GM18520 (cell line): ENCODE measurements around the gene ADAT3.

ENCODE experiments used
- ATAC-seq: cut with Tn5 transposase; IDR thresholded peaks from one replicate; pipeline ENCODE4 v1.9.1; 2021; ENCODE audit not compliant: unreplicated experiment

The ADAT3 gene

DNA sequence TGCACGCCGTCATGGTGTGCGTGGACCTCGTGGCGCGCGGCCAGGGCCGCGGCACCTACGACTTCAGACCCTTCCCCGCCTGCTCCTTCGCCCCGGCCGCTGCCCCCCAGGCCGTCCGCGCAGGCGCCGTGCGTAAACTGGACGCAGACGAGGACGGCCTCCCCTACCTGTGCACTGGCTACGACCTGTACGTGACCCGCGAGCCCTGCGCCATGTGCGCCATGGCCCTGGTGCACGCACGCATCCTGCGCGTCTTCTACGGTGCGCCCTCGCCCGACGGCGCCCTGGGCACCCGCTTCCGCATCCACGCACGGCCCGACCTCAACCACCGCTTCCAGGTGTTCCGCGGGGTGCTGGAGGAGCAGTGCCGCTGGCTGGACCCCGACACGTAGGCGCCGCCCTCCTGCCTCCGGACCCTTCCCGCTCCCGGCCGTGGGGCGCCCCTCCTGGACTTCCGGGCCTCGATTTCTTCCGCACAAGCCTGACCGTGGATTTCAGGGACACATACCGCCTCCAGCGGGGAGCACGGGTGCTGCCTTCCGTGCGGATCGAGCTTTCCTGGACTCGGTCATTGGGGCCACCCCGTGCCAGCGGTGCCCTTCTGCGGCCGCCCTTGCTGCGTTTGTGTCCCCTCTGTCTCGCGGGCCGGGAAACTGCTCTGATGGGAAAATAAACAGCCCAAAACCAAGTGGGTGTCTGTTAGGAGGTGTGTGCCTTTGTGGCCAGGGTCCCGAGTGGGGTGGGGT is 7.7 kb downstream of the ADAT3 start:
- ATAC-seq: no peak

DNA sequence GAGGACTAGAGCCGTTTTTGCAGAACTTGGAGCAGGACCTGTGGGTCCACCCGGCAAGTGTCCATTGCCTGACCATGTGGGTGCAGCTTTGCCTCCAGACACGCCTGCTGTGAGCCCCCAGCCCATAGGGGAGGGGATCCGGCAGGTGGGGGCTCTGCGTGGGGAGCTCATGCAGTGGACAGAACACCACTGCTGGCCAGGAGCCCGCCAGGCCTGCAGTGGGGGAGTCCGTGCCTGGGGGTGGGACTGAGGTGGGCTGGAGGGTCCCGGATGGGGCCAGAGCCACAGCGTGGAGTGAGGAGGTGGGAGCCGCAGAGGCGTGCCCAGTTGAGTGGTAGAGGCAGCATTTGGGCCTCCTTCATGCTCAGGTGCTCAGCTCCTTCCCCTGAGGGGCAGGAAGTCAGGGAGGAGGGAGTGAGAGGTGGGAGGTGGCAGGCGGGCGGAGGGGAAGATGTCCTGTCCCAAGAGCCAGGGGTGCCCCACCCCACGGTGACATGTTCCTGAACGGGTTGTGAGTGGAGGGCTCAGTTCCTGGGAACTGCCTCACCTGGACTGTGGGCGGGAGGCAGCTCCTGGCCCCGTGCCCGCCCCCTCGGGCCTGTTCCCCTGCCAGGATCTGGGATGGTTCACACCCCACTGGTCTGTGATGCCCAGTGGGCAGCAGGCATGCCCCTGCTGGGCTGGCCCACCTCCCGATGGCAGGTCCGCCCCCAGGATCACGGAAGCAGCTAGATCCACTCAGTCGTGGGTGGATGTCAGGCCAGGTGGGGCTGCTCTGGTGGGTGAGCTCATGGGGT is 8.8 kb downstream of the ADAT3 start:
- no peak for ATAC-seq

DNA sequence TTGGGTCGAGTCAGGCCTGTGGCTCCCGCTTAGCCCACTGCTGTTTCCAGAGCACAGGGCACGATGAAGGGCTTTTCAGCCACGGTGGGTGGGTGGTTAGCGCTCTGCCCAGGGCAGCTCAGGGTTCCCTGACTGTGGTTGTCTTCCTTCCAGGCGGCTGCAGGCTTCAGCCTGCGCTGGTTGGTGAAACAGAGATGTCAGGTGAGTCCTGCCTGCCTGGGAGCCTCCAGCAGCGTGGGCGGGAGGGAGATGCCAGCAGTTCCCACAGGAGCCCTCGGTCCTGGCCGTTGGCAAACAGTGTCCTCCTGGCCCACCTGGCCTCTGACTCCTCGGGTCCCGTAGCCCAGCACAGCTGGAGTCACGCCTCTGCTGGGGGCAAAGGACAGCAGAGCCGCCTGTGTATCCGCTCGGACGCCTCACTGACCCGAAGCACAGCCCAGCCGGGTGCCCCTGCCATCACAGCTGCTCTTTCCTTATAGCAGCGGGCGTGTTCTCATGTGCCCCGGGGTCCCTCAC is 9.7 kb downstream of the ADAT3 start:
- ATAC-seq: no peak

DNA sequence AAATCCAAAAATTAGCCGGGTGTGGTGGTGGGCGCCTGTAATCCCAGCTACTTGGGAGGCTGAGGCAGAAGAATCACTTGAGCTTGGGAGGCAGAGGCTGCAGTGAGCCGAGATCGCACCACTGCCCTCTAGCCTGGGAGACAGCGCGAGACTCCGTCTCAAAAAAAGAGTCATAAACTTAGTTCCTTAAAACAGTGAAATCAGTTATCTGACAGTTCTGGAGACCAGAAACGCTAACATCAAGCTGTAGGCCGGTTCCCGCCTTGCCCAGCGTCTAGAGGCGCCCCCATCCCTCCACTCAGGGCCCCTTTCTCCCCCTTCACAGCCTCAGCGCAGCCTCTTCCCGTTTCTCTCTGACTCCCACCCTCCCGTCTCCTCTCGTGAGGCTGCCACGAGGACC is 11.9 kb downstream of the ADAT3 start:
- no peak for ATAC-seq

DNA sequence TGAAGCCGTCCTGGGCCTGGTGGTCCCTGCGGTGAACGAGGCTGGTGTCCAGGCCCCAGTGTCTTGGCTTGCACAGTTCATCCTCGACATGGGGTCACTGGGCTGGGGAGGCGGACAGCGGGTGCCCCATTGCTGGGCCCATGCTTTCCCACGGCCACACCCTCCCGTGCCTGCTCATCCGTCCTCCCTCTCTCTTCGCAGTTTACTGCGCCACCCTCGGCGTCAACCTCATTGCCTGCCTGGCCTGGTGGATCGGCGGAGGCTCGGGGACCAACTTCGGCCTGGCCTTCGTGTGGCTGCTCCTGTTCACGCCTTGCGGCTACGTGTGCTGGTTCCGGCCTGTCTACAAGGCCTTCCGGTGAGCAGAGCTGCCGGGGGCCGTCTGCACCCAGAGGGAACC is 12.7 kb downstream of the ADAT3 start:
- ATAC-seq: no peak

DNA sequence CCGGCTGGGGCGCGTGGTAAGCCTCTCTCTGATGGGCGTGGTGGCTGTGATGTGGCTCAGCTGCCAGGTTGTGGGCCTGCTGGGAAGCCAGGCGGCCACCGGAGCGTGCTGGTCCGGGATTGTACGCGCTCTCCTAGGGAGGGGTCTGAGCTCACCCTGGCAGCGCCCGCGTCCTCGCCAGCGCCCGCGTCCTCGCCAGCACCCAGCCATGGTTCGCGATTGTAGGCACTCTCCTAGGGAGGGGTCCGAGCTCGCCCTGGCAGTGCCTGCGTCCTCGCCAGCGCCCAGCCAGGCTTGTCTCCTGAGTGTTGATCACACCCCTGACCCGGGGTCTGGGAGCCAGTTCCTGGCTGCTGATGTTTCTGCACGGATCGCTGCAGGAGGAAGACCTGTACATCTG is 13.8 kb downstream of the ADAT3 start:
- no peak for ATAC-seq

DNA sequence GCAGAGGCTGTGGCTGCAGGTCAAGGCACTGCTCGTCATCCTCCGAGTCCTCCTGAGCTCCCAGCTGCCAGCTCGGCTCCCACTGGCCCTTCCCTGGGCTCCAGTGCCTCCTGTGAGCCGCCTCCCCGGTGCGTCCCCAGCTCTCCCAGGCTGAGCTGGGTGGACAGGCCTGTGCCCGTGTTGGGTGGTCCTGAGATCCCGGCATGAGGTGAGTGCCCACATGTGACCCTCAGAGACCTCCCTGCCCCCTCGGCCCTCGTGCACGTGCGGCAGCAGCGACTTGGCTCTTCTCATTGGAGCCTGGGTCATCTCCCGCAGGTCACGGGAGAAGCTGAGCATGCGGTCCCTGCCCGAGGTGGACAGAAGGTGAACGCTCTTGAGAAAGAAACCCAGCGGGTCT is 15.4 kb downstream of the ADAT3 start:
- no peak for ATAC-seq

DNA sequence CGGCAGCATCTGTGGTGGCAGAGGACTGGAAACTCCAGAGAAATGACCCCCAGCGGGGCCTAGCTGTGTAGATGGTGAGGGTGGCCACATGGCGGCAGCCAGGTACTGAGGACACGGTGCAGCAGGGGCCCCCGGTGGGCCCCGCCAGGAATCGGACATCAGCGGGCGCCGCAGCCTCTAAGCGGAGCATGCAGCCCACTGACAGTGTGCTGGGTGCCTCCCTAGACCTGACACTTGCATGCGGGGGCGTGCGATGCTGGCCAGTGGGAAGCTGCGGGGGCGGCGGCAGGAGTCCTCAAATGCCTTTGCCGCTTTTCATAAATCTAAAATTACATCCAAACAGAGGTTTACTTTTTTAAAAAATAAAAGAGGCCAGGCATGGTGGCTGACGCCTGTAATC is 16.1 kb downstream of the ADAT3 start:
- no peak for ATAC-seq

DNA sequence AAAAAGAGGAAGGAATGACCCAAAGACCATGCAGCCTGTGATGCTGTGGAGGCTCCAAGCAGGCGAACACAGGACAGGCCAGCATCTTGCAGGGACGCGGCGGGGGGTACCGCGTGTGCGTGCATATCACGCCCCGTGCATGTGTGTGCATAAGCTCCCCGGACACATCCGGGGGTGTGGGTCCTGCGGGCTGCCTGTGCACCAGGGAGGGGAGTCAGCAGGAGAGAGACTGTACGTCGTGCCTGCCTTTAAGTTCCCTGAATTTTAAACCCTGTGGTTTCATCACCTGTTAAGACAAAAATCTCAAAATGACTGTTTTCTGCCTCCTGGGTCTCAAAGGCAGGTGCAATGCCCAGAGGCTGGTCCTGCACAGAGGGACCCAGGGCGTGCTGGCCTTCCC is 16.6 kb downstream of the ADAT3 start:
- ATAC-seq: no peak

DNA sequence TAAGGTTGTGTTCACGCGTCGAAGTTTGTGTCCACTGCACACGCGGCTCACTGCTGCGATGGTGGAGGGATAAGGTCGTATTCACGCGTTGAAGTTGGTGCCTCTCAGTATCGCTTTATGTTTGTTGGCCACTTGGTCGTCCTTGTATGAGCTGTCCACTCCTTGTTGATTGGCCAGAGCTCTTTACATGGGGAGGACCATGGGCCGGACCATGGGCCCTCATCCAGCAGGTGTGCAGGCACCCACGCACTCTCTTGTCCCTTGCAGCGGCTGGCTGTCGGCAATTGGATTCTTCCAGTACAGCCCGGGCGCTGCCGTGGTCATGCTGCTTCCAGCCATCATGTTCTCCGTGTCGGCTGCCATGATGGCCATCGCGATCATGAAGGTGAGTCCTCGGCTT is 17.6 kb downstream of the ADAT3 start:
- ATAC-seq: no peak

DNA sequence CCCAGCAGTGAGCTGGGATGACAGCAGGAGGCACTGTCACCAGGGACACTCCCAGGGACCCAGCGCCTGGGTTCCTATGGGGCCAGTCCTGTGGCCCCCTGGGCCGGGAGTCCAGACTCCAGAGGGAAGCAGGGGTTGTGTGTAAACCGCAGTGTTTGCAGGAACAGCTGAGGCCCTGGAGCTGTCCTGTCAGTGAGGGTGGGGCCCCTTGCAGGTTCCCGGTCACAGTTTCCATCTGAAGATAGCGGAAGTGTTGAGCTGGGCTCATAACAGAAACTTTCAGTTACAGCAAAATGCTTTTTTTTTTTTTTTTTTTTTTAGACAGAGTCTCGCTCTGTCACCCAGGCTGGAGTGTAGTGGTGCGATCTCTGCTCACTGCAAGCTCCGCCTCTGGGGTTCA is 18.1 kb downstream of the ADAT3 start:
- no peak for ATAC-seq

DNA sequence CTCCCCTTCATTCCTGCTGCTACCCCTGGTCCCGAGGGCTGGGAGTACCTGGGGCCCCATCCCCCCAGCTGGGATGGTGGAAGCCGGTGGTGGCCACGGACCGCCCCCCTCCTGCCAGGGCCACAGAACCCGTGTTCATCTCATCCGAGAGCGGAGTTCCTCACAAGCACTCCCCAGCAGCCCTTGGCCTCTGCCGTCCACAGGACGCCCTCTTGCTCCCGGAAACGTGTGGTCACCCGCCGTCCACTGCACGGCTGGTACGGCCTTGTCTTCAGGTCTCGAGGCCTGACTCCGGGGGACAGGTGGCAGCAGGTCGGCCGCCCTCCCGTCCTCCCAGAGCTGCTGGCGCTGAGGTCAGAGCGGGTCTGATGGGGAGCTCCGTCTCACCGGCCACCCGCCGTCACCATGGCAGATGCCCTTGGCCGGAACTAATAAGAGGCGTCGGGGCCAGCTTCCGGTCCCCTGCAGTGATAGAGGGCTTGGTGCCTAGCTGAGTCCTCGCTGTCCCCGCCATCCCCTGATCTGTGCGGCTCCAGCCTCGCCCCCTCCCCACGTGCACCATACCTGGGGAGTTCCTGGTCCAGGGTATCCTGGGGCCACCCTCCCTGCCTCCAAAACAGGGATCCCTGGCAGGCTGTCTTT is 19.2 kb downstream of the ADAT3 start:
- no peak for ATAC-seq

DNA sequence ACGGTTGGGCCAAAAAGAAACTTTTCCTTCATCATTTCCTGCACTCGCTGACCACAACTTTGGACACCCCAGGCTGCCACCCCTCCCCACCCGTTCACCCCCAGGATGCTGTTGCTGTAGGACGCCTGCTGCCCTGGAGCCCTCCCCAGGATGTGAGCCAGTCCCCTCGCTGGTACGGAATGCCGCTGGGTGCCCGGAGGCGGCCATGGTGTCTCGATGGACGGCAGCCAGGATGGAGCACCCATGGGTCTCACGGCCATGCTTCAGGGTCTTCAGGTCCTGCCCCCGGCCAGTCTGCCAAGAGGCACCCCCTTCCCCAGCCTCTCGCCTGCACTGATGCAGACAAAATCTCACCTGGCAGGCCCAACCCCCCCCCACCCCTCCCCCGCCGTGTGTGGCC is 20.3 kb downstream of the ADAT3 start:
- no peak for ATAC-seq

DNA sequence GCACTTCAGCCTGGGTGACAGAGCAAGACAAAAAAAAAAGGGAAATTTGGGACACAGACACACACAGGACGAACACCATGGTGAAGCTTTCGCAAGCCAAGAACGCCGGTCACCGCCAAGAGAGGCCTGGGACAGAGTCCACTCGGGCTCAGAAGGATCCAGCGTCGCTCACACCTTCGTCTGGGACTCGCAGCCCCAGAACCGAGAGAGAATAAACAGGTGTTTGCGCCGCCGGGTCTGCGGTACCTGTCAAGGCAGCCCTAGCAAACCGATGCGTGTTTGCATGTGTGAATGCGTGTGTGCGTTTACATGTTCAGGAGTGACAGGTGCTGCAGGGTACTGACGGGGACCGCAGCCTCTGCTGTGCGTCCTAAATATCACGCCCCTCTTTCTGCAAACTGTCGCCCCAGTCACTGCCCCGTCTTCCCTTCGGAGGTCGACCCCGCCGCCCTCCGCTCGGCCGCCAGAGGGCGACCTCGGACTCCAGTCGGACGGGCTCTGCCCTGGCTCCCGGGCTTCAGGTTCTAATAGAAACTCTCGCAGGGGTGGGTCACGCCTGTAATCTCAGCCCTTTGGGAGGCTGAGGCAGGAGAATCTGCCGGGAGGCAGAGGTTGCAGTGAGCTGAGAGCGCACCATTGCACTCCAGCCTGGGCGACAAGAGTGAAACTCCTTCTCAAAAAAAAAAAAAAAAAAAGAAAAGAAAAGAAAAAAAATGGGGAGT is 24.0 kb downstream of the ADAT3 start:
- no peak for ATAC-seq

DNA sequence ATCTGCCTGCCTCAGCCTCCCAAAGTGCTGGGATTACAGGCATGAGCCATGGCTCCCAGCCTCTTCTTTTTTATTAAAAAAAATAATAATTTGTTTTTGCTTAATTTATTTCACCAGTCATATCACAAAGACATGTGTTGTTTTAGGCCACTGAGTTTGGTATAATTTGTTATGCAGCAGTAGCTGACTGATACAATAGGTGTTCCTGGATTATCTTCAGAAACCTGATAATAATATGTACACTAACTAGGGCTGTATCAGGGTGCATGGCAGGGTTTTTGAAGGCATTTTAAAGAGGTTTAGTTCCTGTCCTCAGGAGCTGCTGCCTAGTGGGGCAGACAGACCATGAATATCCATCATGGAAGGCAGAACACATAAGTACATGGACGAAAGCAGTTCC is 26.2 kb downstream of the ADAT3 start:
- ATAC-seq: no peak

DNA sequence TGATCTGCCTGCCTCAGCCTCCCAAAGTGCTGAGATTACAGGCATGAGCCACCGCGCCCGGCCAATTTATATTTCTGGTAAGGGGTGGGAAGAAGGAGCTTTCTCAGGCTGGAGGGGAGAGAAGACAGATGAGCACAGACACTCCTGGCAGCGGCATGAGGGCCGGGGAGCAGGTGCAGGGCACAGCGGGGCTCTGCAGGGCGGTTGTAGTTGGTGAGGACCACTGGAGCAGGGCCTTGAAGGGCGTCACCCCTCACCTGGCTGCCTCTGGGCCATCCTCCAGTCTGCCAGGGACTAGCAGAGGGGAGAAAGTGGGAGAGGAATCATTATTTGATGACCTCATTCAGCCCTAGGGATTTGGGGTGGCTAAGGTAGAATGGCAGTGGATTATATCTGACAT is 27.2 kb downstream of the ADAT3 start:
- no peak for ATAC-seq

DNA sequence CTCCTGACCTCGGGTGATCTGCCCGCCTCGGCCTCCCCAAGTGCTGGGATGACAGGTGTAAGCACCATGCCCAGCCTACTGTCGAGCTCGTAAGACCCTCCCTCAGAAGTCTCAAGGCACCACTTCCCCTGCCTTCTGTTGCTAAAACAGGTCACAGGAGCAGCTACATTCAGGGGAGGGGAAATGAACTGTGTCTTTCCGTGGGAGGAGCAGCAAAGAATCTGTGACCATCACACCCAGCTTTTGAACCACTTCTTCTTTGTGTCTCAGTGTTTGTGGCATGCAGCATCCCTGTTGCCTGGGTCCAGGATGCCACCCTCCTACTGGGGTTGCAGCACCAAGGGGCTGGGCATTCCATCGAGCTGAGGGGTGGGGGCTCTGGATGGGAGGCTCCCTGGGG is 28.0 kb downstream of the ADAT3 start:
- no peak for ATAC-seq

DNA sequence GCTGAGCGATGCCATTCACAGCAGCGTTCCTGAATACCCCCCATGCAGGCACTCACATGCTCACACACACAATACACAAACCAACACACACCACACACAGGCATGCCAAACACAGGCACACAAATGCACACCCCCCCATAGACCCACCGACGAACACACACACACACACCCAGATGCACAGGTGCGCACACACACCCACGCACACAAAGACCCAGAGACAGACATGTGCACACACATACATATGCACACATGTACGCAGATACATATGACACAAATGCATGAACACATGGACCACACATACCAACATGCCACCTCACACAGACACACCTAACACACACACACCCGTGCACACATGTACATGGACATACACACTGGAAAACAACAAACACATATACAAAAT is 28.7 kb downstream of the ADAT3 start:
- no peak for ATAC-seq

DNA sequence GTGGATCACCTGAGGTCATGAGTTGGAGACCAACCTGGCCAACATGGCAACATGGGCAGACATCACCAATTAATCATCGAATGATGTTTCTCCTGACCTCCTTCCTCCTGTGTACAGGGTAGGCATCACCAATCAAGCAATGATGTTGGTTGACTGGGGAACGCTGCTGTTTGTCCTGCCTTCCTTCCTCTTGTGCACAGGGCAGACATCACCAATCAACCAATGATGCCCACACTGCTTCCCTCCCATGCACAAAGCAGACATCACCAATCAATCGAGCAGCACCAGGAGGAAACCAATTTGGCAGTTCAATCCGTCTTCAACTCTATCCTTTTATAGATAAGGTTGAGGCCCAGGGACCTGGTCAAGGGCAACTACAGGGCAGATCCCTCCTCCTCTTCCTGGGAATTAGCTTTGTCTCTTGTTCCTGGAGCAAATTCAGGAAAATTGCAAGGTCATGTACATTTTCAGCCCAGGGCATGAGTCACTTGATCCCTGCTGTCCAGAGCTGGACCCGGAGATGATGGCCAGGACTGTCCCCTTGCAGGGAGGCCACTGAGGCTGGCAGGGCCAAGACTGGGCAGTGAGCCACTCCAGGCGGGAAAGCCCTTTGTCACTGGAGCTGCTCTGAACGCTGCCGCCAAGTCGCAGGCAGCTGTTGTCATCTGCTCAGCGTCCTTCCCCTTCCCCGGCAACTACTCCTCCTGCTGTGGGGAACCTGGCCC is 30.4 kb downstream of the ADAT3 start:
- ATAC-seq: no peak

DNA sequence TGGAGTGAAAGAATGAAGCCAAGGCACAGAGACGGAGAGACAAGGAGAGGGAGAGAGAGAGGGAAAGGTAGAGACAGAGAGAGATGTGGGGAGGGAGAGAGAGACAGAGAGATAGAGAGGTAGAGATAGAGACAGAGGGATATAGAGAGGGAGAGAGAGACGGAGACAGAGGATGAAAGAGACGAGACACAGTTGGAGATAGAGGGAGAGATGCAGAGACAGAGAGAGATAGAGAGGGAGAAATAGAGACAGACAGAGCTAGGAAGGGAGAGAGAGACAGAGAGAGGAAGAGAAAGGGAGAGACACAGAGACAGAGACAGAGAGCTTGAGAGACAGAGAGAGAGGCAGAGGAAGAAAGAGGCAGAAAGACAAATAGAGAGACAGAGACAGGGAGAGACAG is 31.2 kb downstream of the ADAT3 start:
- ATAC-seq: no peak
